ENCODE measurements around the gene RRP9.
"Not testable (repeated sequence)": the region's sequence is repeated elsewhere in the genome, so short reads cannot be mapped to it uniquely, and the experiment has no call there.

Gene RRP9, protein sequence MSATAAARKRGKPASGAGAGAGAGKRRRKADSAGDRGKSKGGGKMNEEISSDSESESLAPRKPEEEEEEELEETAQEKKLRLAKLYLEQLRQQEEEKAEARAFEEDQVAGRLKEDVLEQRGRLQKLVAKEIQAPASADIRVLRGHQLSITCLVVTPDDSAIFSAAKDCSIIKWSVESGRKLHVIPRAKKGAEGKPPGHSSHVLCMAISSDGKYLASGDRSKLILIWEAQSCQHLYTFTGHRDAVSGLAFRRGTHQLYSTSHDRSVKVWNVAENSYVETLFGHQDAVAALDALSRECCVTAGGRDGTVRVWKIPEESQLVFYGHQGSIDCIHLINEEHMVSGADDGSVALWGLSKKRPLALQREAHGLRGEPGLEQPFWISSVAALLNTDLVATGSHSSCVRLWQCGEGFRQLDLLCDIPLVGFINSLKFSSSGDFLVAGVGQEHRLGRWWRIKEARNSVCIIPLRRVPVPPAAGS

DNA sequence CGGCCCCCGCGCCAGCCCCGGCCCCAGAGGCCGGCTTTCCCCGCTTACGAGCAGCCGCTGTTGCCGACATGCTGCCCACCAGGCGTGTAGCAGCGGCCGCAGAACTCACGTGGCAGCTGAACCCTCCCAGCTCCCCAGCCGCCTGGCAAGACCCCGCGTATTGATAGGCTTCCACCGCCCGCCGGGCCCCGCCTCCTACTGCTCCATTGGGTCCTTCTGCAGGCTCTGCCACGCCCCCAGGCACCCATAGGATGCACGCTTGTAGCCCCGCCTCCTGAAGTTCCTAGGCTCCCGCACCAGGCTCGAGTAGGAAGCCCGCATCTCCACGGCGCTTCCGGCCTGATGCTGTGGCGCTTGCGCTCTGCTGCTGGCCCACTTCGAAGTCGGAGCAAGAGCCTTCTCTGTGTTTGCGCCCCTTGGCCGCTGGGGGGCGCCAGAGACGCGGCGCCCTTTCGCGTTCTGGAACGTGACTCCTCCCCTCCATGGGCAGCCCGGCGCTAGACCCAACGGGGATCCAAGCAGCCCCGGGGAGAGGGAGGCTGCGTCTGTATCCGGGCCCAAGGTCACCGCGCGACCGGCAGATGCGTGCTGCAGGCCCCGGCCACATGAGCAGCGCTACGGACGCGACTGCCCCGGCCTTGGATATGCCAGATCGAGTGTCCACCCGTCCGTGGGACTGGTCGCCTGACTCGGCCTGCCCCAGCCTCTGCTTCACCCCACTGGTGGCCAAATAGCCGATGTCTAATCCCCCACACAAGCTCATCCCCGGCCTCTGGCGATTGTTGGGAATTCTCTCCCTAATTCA is at the start of gene RRP9, which contains the start of gene PARP3:
Gene RRP9 (minus strand): TSS at position 107 of the 805 bp plus-strand sequence. CDS start 37 bp downstream, at position 70.
Gene PARP3 (plus strand): TSS at position 566 of the 805 bp plus-strand sequence. CDS start 993 bp downstream, outside the sequence.
- peak within 1 kb of the TSS; percentile 95 to 97 for H3K27ac ChIP-seq
- TF ChIP-seq, protein P1, sequence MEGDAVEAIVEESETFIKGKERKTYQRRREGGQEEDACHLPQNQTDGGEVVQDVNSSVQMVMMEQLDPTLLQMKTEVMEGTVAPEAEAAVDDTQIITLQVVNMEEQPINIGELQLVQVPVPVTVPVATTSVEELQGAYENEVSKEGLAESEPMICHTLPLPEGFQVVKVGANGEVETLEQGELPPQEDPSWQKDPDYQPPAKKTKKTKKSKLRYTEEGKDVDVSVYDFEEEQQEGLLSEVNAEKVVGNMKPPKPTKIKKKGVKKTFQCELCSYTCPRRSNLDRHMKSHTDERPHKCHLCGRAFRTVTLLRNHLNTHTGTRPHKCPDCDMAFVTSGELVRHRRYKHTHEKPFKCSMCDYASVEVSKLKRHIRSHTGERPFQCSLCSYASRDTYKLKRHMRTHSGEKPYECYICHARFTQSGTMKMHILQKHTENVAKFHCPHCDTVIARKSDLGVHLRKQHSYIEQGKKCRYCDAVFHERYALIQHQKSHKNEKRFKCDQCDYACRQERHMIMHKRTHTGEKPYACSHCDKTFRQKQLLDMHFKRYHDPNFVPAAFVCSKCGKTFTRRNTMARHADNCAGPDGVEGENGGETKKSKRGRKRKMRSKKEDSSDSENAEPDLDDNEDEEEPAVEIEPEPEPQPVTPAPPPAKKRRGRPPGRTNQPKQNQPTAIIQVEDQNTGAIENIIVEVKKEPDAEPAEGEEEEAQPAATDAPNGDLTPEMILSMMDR (IDR thresholded peaks at IDR 0.05) = peak; percentile 99
- H3K4me3 ChIP-seq = peak within 1 kb of the TSS; percentile 75
- peak; percentile 100 for DNase-seq (ENCODE audit: low spot score)

DNA sequence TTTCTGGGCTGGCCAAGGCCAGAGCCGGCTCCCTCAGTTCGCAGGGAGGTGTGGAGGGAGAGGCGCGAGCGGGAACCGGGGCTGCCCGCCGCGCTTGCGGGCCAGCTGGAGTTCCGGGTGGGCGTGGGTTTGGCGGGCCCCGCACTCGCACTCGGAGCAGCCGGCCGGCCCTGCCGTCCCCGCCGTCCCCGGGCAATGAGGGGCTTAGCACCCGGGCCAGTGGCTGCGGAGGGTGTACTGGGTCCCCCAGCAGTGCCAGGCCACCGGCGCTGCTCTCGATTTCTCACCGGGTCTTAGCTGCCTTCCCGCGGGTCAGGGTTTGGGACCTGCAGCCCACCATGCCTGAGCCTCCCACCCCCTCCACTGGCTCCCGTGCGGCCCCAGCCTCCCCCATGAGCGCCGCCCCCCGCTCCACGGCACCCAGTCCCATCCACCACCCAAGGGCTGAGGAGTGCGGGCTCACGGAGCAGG is 48.8 kb upstream of the RRP9 start:
- not testable (repeated sequence) for DNase-seq (ENCODE audit: low spot score); H3K27ac ChIP-seq; H3K4me3 ChIP-seq

- TF ChIP-seq, protein P1 (IDR thresholded peaks at IDR 0.05) = no peak
- no peak for DNase-seq (ENCODE audit: low spot score)
- H3K27ac ChIP-seq = no peak overlapping the region
Measured at GRCh38 chr3:51988286-51989146, 46.8 kb upstream of the RRP9 start.

DNA sequence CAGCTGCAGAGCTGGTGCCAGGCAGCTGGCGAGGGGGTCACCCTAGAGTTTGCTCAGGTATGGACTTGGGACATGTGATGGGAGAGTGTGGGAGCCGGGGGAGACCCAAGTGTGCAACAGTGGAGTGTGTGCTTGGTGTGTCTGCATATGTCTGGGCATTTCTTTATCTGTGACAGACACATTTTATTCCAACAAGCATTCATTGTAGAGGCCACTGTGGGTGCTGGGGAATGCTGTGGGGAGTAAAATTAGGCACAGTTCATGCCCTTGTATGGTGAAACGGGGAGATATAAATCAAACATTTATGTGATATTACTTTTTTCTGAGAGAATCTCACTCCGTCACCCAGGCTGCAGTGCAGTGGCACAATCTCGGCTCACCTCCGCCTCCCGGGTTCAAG is 45.9 kb upstream of the RRP9 start:
- Histone ChIP-seq H3K4me3 (no peak overlapping the region), H3K27ac (no peak overlapping the region)
- TF ChIP-seq, protein P1 (IDR thresholded peaks at IDR 0.05) = no peak
- DNase-seq (ENCODE audit: low spot score) = no peak

More at GRCh38 chr3:51988286-51989146, 46.8 kb upstream of the RRP9 start:
- no peak overlapping the region for H3K4me3 ChIP-seq

- TF ChIP-seq, protein P1 (IDR thresholded peaks at IDR 0.05) = no peak
- no peak overlapping the region for H3K27ac ChIP-seq
- no peak for DNase-seq (ENCODE audit: low spot score)
- no peak overlapping the region for H3K4me3 ChIP-seq
Measured at GRCh38 chr3:51986010-51986947, 44.6 kb upstream of the RRP9 start.

- no peak for DNase-seq (ENCODE audit: low spot score)
- H3K27ac ChIP-seq = no peak overlapping the region
- TF ChIP-seq, protein P1 (IDR thresholded peaks at IDR 0.05) = no peak
- H3K4me3 ChIP-seq = no peak overlapping the region
Measured at GRCh38 chr3:51985063-51985462, 43.4 kb upstream of the RRP9 start.

Measured in coronary artery (tissue), 2 donors.